GM12878 (cell line): Measurements from ENCODE around the gene ZDHHC1. TPM values are rescaled to one million over a fixed set of nuclear protein-coding genes. Genes with fewer than 3 reads are reported as not detected.

Experiments
- ATAC-seq: fragments of 200-7000 bp; cut with Tn5 transposase; 3 replicates; pipeline ENCODE4 v1.9.1; 2020; ENCODE audit warnings: mild to moderate bottlenecking, moderate library complexity
- BruUV-seq: library from RNA; stranded (reverse); fragments of 400-500 nt; replicated peaks from 2 replicates; lab custom pipeline; 2021; lab: Mats Ljungman, UMichigan
- CTCF ChIA-PET: fragments of 300-600 bp; sonication (Branson Sonifier 250); formaldehyde crosslinking; extraction: SDS; loops from one replicate; lab custom pipeline; 2021; ENCODE audit warnings: inconsistent platforms; lab: Yijun Ruan, JAX
- POLR2A ChIA-PET: fragments of 350-600 bp; formaldehyde crosslinking; extraction: SDS; loops from one replicate; lab custom pipeline; 2021; ENCODE audit warnings: inconsistent platforms; lab: Charles Lee
- RAD21 ChIA-PET: fragments of 300-600 bp; sonication (Branson Sonifier 250); formaldehyde crosslinking; loops from one replicate; lab custom pipeline; 2023; ENCODE audit warnings: antibody characterized with exemption; ENCODE audit not compliant: unreplicated experiment; lab: Charles Lee
- SMC1A ChIA-PET: fragments of 300-600 bp; sonication (Branson Sonifier 250); formaldehyde crosslinking; loops from one replicate; lab custom pipeline; 2023; ENCODE audit not compliant: unreplicated experiment, uncharacterized antibody; lab: Charles Lee
- DNase-seq: peaks from one replicate; pipeline ENCODE4 v3.0.0-alpha.2; 2011; ENCODE audit warnings: low read depth, low spot score
- FAIRE-seq: peaks from 3 replicates; lab custom pipeline; 2011; peaks lifted over from hg19 to GRCh38; lab: Jason Lieb, UNC
- H2AFZ ChIP-seq: 2 replicates; pipeline ENCODE4 v1.6.0; 2011; ENCODE audit warnings: low read depth, low read length, control low read depth; ENCODE audit not compliant: control insufficient read depth
- H3K27ac ChIP-seq: 2 replicates; pipeline ENCODE4 v1.5.1; 2011; ENCODE audit warnings: control low read depth; ENCODE audit not compliant: control insufficient read depth, insufficient read depth
- H3K27me3 ChIP-seq, 2 experiments: replicated peaks in 1 of 2; 2 replicates each; pipeline versions ENCODE4 v1.6.0 to v1.6.1; 2011; ENCODE audit warnings: low read length in 1 of 2; ENCODE audit not compliant: control insufficient read depth in 2 of 2, insufficient read depth in 2 of 2
- H3K36me3 ChIP-seq, 2 experiments: 2 replicates each; pipeline ENCODE4 v1.5.1; 2011; ENCODE audit warnings: low read length in 1 of 2; ENCODE audit not compliant: control insufficient read depth in 2 of 2, insufficient read depth in 2 of 2
- H3K4me1 ChIP-seq: 2 replicates; pipeline ENCODE4 v1.6.1; 2011; ENCODE audit warnings: mild to moderate bottlenecking, low read length, moderate library complexity, mixed read lengths; ENCODE audit not compliant: control insufficient read depth, insufficient read depth
- H3K4me2 ChIP-seq: 2 replicates; pipeline ENCODE4 v1.6.0; 2011; ENCODE audit warnings: control low read depth; ENCODE audit not compliant: control insufficient read depth, insufficient read depth
- H3K4me3 ChIP-seq: fragments of 200-600 bp; sonication (generic); 2 replicates; pipeline ENCODE4 v1.5.1; 2016
- H3K79me2 ChIP-seq: 2 replicates; pipeline ENCODE4 v1.6.0; 2011; ENCODE audit warnings: low read length; ENCODE audit not compliant: control insufficient read depth, insufficient read depth
- H3K9ac ChIP-seq: 2 replicates; pipeline ENCODE4 v1.8.0; 2011; ENCODE audit warnings: low read length, control low read depth, mixed read lengths; ENCODE audit not compliant: control insufficient read depth, insufficient read depth
- H3K9me3 ChIP-seq: replicated peaks from 3 replicates; pipeline ENCODE4 v1.5.1; 2011; ENCODE audit warnings: mild to moderate bottlenecking, low read length; ENCODE audit not compliant: control insufficient read depth, insufficient read depth
- H4K20me1 ChIP-seq: 2 replicates; pipeline ENCODE4 v1.6.0; 2011; ENCODE audit not compliant: control insufficient read depth, insufficient read depth
- ETV6 ChIP-seq, 2 experiments: fragments of 450-650 bp in 1 of 2; IDR thresholded peaks in 1 of 2; conservative IDR thresholded peaks in 1 of 2; 2 replicates each; pipeline ENCODE4 v1.6.1; 2014; ENCODE audit warnings: antibody characterized with exemption in 1 of 2, borderline replicate concordance in 1 of 2, low read depth in 1 of 2, mild to moderate bottlenecking in 1 of 2, moderate library complexity in 1 of 2
- TAF1 ChIP-seq: IDR thresholded peaks from 2 replicates; pipeline ENCODE4 v1.6.1; 2011; ENCODE audit warnings: mild to moderate bottlenecking, low read depth, low read length, borderline replicate concordance
- WGBS: methylation state at CpG from one replicate; pipeline ENCODE4 v1.1.6; 2016; ENCODE audit warnings: low lambda C conversion rate; ENCODE audit not compliant: insufficient replicate concordance, insufficient coverage; ENCODE audit errors: missing lambda C conversion rate; 5-methylcytosine and 5-hydroxymethylcytosine counted together
- in situ Hi-C: fragments of 300-500 bp; cut with MboI; formaldehyde crosslinking; loops from 9 replicates; pipeline ENCODE4 v1.14.3; 2018; ENCODE audit warnings: mixed read lengths
- intact Hi-C: fragments of 100-400 bp; cut with micrococcal nuclease; formaldehyde crosslinking; loops from one replicate; pipeline ENCODE4 v1.14.2; 2022; ENCODE audit not compliant: unreplicated experiment
- polyA plus RNA-seq, 11 experiments: library from polyadenylated mRNA; depleted of rRNA in 4 of 11; unstranded in 6 of 11; stranded (reverse) in 5 of 11; fragments of >200 nt; fragmentation: Nextera tagmentation in 4 of 11; fragmentation: Illumina TruSeq in 1 of 11; extraction: Ambion mirVana in 4 of 11; extraction: Trizol in 1 of 11; gene quantifications; 1 replicate in 1 of 11; 2 replicates in 10 of 11; pipeline versions ENCODE4 v1.2.1 to v1.2.3, GENCODE V29; 2011 to 2016; ENCODE audit warnings: inconsistent platforms in 2 of 11, missing spikeins in 2 of 11, low read depth in 1 of 11
- total RNA-seq, 4 experiments: library from RNA; depleted of rRNA in 3 of 4; stranded (reverse); fragments of >200 nt in 3 of 4; fragmentation: Illumina TruSeq in 1 of 4; extraction: Trizol in 1 of 4; gene quantifications; 2 replicates each; pipeline versions ENCODE4 v1.2.1 to v1.2.3, GENCODE V29; 2013 to 2021
- TF ChIP-seq, protein P1 (sequence below): fragments of 150-350 bp; IDR thresholded peaks from 2 replicates; pipeline ENCODE4 v1.6.1; 2016; ENCODE audit warnings: low read depth, low read length
- TF ChIP-seq, protein P2 (sequence below): fragments of 450-650 bp; IDR thresholded peaks from 2 replicates; pipeline ENCODE4 v1.6.1; 2017; ENCODE audit warnings: mild to moderate bottlenecking, low read depth, inconsistent platforms; ENCODE audit not compliant: poor library complexity, severe bottlenecking
- TF ChIP-seq, protein P3 (sequence below): IDR thresholded peaks from 2 replicates; pipeline ENCODE4 v1.6.1; 2011; ENCODE audit warnings: low read depth, low read length, improper control_type of control experiment, borderline replicate concordance
- TF ChIP-seq, protein P4 (sequence below): IDR thresholded peaks from 2 replicates; pipeline ENCODE4 v1.6.1; 2011; ENCODE audit warnings: low read depth, mild to moderate bottlenecking, low read length, moderate library complexity, borderline replicate concordance; ENCODE audit errors: extremely low read depth

The ZDHHC1 gene
- total and polyA plus RNA-seq, 10 of the 15 experiments (the other 5 are each of a cell fraction or from before 2014, with no cell fraction given) = 0.07 to 1.2 (median 0.66) TPM; not detected in 2

DNA sequence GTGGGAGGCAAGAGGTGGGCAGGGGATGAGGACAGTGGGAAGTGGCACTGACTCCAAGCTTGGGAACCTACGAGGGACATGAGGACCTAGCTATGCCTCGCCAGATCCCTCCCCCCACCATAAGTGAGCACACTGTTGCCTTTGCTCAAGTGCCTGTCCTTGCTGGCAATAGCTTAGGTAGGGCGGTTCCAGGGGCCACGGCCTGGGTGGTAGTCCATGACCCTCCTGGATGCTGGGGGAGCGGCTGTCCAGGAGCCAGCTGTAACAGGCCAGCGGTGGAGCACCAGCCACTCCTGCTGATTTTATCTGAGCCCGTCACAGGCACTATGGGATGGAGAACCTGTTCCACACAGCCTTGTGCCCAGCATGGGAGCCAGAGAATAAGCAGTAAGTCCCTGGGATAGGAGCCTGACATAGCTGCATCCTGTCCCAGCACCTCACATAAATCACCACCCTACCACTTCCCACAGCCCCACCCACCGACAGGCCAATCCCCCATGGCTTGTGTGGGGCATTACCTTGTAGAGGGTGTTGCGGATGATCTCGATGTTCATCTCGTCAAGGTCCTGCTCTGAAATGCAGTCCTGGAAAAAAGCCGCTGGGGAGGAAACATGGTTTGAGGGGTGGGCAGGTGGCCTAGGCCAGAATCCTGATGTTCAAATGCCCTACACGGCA lies 26.4 kb upstream of the ZDHHC1 start (continued):
- TF ChIP-seq, protein P1, sequence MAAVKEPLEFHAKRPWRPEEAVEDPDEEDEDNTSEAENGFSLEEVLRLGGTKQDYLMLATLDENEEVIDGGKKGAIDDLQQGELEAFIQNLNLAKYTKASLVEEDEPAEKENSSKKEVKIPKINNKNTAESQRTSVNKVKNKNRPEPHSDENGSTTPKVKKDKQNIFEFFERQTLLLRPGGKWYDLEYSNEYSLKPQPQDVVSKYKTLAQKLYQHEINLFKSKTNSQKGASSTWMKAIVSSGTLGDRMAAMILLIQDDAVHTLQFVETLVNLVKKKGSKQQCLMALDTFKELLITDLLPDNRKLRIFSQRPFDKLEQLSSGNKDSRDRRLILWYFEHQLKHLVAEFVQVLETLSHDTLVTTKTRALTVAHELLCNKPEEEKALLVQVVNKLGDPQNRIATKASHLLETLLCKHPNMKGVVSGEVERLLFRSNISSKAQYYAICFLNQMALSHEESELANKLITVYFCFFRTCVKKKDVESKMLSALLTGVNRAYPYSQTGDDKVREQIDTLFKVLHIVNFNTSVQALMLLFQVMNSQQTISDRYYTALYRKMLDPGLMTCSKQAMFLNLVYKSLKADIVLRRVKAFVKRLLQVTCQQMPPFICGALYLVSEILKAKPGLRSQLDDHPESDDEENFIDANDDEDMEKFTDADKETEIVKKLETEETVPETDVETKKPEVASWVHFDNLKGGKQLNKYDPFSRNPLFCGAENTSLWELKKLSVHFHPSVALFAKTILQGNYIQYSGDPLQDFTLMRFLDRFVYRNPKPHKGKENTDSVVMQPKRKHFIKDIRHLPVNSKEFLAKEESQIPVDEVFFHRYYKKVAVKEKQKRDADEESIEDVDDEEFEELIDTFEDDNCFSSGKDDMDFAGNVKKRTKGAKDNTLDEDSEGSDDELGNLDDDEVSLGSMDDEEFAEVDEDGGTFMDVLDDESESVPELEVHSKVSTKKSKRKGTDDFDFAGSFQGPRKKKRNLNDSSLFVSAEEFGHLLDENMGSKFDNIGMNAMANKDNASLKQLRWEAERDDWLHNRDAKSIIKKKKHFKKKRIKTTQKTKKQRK = no peak
- TF ChIP-seq, protein P2, sequence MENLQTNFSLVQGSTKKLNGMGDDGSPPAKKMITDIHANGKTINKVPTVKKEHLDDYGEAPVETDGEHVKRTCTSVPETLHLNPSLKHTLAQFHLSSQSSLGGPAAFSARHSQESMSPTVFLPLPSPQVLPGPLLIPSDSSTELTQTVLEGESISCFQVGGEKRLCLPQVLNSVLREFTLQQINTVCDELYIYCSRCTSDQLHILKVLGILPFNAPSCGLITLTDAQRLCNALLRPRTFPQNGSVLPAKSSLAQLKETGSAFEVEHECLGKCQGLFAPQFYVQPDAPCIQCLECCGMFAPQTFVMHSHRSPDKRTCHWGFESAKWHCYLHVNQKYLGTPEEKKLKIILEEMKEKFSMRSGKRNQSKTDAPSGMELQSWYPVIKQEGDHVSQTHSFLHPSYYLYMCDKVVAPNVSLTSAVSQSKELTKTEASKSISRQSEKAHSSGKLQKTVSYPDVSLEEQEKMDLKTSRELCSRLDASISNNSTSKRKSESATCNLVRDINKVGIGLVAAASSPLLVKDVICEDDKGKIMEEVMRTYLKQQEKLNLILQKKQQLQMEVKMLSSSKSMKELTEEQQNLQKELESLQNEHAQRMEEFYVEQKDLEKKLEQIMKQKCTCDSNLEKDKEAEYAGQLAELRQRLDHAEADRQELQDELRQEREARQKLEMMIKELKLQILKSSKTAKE = no peak
- TF ChIP-seq, protein P3, sequence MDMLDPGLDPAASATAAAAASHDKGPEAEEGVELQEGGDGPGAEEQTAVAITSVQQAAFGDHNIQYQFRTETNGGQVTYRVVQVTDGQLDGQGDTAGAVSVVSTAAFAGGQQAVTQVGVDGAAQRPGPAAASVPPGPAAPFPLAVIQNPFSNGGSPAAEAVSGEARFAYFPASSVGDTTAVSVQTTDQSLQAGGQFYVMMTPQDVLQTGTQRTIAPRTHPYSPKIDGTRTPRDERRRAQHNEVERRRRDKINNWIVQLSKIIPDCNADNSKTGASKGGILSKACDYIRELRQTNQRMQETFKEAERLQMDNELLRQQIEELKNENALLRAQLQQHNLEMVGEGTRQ = no peak

DNA sequence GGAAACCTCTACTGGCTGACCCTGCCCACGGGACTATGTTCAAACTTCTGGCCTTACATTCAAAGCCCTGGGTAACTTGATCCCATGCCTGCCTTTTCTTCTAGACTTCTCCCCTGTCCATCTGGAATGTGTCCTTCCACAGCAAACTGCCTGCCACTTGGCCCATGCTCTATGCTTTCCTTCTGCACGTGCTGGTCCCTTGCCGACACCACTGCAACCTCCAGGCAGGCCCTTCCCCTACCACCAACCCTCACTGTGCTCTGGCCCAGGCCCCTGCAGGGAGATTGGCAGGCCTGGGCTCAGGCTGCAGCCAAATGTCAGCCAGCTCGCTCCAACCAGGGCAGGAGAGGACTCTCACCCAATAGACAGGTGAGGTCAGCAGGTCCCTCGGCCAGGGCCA lies 25.6 kb upstream of the ZDHHC1 start:
- H4K20me1 ChIP-seq = 0 out of 2 replicates have a peak, but pooled peaks cover 4% of the 10 kb centered on the region
- no TSS peak for BruUV-seq
- H3K4me2 ChIP-seq = no peak overlapping the region
- peaks cover 10% of the 10 kb centered on the region for H3K4me1 ChIP-seq
- ChIA-PET RAD21 (no interaction called here), POLR2A (no interaction called here), SMC1A (no interaction called here), CTCF (interaction anchor here (1.0 to 7.7 kb wide), 2 partner anchors 15 to 25 kb away, joined by 3 to 84 read pairs; partner anchors contain the start of gene ZDHHC1)
- no peak for FAIRE-seq
- ATAC-seq = no peak
- no peaks in the 10 kb centered on the region for H3K27me3 ChIP-seq
- DNase-seq = no peak
- no peaks in the 10 kb centered on the region for H3K9me3 ChIP-seq
- H3K36me3 ChIP-seq = peaks cover 4 to 21% of the 10 kb centered on the region in 2 experiments
- intact Hi-C loops = no loop called here
- H3K79me2 ChIP-seq = no peaks in the 10 kb centered on the region
- no peak overlapping the region for H2AFZ ChIP-seq
- H3K4me3 ChIP-seq = no peak overlapping the region
- TF ChIP-seq ETV6 (conservative IDR thresholded peaks at IDR 0.05 in 1 of 2, IDR thresholded peaks at IDR 0.05 in 1 of 2; ENCODE audit: borderline replicate concordance in 1 of 2, low read depth in 1 of 2) (no peak), TAF1 (no peak)
- TF ChIP-seq, protein P4, sequence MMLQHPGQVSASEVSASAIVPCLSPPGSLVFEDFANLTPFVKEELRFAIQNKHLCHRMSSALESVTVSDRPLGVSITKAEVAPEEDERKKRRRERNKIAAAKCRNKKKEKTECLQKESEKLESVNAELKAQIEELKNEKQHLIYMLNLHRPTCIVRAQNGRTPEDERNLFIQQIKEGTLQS = no peak
- H3K9ac ChIP-seq = no peak overlapping the region
- in situ Hi-C loops = no loop called here
- H3K27ac ChIP-seq = no peak overlapping the region
- 97% methylated on average over 5 of the region's 5 CpGs for WGBS
